ENCODE results near the gene TAF4B. TPM values are rescaled to one million over a fixed set of nuclear protein-coding genes. Genes with fewer than 3 reads are reported as not detected.

TAF4B gene
- total and polyA plus RNA-seq, 4 donors = 1.6 to 5.9 (median 2.4) TPM

DNA sequence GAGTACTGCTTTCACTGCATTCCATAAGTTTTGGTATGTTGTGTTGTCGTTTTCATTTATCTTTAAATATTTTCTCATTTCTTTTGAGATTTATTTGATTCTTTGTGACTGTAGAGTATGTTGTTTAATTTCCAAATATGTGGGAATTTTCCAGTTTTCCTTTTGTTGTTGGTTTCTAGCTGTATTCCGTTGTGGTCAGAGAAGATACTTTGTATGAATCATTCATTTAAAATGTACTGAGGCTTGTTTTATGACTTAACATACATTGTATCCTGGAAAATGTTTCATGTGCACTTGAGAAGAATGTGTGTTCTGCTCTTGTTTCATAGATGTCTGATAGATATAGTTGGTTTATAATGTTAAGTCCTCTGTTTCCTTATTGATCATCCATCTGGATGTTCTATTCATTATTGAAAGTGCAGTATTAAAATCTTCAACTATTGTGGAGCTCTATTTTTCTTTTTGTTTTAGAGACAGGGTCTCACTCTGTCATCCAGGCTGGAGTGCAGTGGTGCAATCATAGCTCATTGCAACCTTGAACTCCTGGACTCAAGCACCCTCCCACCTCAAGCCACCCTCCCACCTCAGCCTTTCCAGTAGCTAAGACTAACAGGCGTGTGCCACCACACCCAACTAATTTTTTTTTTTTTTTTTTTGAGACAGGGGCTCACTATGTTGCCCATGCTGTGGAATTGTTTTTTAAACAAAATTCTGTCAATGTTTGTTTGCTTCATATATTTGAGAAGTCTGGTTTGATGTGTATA lies 96.8 kb downstream of the TAF4B start:
- Histone ChIP-seq H3K36me3 (ENCODE audit: control insufficient read depth in 4 of 4, insufficient read depth in 4 of 4, low read length in 4 of 4) (no peaks in the 10 kb centered on the region), H3K9me3 (ENCODE audit: control insufficient read depth in 4 of 4, insufficient read depth in 3 of 4, low read length in 3 of 4) (no peaks in the 10 kb centered on the region), H3K27ac (ENCODE audit: low read depth in 1 of 2, low read length in 1 of 2) (no peak overlapping the region), H3K4me3 (no peak overlapping the region), H3K4me1 (ENCODE audit: control insufficient read depth in 5 of 5, insufficient read depth in 5 of 5, low read length in 5 of 5) (no peaks in the 10 kb centered on the region), H3K9ac (ENCODE audit: insufficient read depth in 1 of 2, low read length in 2 of 2) (no peak overlapping the region), H3K27me3 (ENCODE audit: control insufficient read depth in 3 of 3, insufficient read depth in 3 of 3, low read length in 2 of 3) (no peaks in the 10 kb centered on the region)
- no peak for DNase-seq
- no peak for TF ChIP-seq CTCF (IDR thresholded peaks at IDR 0.05; ENCODE audit: control extremely low read depth, extremely low read depth)
- WGBS, 2 donors = 96 to 97% methylated on average over 3 of the region's 3 CpGs
- no peak for ATAC-seq (ENCODE audit: insufficient read depth, low FRiP score)

DNA sequence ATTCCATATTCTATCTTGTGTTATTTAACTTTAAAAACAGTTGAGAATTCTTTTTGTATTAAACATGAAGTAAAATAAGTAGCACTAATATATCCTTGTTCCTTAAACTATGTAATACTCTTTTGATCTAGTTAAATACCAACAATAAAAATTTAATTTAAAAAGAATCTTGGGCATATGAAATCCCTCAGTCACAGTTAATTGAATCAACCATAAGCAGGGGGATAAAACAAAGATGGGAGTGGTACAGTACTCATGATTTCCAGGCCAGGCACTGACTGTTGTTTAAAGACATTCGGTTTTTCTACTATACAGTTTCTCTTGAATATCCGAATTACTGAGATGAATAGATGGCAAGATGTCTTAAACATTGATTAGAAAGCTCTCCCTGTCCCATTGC lies 99.5 kb downstream of the TAF4B start:
- TF ChIP-seq CTCF (IDR thresholded peaks at IDR 0.05; ENCODE audit: control extremely low read depth, extremely low read depth) = no peak
- Histone ChIP-seq H3K36me3 (ENCODE audit: control insufficient read depth in 4 of 4, insufficient read depth in 4 of 4, low read length in 4 of 4) (peaks cover 0 to 3% (median 0%) of the 10 kb centered on the region in 4 donors), H3K4me3 (no peak overlapping the region), H3K27me3 (ENCODE audit: control insufficient read depth in 3 of 3, insufficient read depth in 3 of 3, low read length in 2 of 3) (no peaks in the 10 kb centered on the region), H3K9me3 (ENCODE audit: control insufficient read depth in 4 of 4, insufficient read depth in 3 of 4, low read length in 3 of 4) (no peaks in the 10 kb centered on the region), H3K27ac (ENCODE audit: low read depth in 1 of 2, low read length in 1 of 2) (no peak overlapping the region), H3K4me1 (ENCODE audit: control insufficient read depth in 5 of 5, insufficient read depth in 5 of 5, low read length in 5 of 5) (no peaks in the 10 kb centered on the region), H3K9ac (ENCODE audit: insufficient read depth in 1 of 2, low read length in 2 of 2) (no peak overlapping the region)
- 82 to 88% methylated on average over 2 of the region's 2 CpGs for WGBS, 2 donors
- ATAC-seq (ENCODE audit: insufficient read depth, low FRiP score) = no peak
- peak in 2 of 3 donors; percentile 65 to 67 for DNase-seq

- 89 to 91% methylated on average over 3 of the region's 3 CpGs for WGBS, 2 donors
- no peak overlapping the region for H3K4me3 ChIP-seq
Measured at GRCh38 chr18:26327062-26327461, 100.8 kb downstream of the TAF4B start.

More at GRCh38 chr18:26327062-26327461, 100.8 kb downstream of the TAF4B start:
- Histone ChIP-seq H3K4me1 (ENCODE audit: control insufficient read depth in 5 of 5, insufficient read depth in 5 of 5, low read length in 5 of 5) (no peaks in the 10 kb centered on the region), H3K9ac (ENCODE audit: insufficient read depth in 1 of 2, low read length in 2 of 2) (no peak overlapping the region), H3K36me3 (ENCODE audit: control insufficient read depth in 4 of 4, insufficient read depth in 4 of 4, low read length in 4 of 4) (peaks cover 0 to 3% (median 0%) of the 10 kb centered on the region in 4 donors), H3K27ac (ENCODE audit: low read depth in 1 of 2, low read length in 1 of 2) (no peak overlapping the region), H3K9me3 (ENCODE audit: control insufficient read depth in 4 of 4, insufficient read depth in 3 of 4, low read length in 3 of 4) (no peaks in the 10 kb centered on the region), H3K27me3 (ENCODE audit: control insufficient read depth in 3 of 3, insufficient read depth in 3 of 3, low read length in 2 of 3) (no peaks in the 10 kb centered on the region)
- ATAC-seq (ENCODE audit: insufficient read depth, low FRiP score) (no peak), DNase-seq (no peak)
- TF ChIP-seq CTCF (IDR thresholded peaks at IDR 0.05; ENCODE audit: control extremely low read depth, extremely low read depth) = no peak
